ENCODE results near the gene VEGFC.

Gene VEGFC

DNA sequence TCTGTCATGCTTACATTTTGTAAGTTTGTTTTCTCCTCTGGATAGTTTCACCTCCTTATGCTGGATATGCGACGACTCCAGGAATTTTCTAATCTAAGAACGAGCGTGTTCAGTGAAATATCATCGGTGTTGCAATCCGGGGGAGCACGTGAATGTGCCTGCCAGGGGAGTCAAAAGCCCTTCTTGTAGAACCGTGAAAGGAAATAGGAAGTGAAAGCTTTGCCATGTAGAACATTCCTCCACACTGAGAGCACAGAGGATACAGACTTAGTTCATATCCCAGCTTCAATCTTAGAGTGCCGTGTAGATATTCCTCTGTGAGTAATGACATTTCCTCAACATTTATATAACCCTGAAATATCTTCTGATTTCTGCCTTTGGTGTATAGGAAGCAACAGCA is 121.2 kb downstream of the VEGFC start:
- FAIRE-seq, result no peak

- FAIRE-seq, result no peak
Observed at GRCh38 chr4:176668324-176668723, 124.4 kb downstream of the VEGFC start.

DNA sequence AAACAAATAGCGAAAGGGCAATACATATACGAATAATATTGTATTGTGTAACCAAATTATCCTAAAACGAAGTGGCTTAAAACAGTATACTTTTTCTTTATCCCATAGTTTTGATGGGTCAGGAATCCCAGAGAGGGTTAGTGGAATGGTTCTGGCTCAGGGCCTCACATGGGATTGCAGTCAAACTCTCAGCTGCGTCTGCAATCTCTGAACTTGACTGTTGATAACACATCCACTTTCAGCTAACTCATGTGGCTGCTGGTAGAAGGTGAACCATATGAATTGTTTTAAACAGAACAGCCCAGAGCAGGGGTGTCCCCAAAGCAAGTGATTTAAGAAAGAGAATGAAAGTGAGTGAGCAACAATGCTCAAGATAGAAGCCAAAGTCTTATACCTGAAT is 127.8 kb downstream of the VEGFC start:
- FAIRE-seq, result no peak

DNA sequence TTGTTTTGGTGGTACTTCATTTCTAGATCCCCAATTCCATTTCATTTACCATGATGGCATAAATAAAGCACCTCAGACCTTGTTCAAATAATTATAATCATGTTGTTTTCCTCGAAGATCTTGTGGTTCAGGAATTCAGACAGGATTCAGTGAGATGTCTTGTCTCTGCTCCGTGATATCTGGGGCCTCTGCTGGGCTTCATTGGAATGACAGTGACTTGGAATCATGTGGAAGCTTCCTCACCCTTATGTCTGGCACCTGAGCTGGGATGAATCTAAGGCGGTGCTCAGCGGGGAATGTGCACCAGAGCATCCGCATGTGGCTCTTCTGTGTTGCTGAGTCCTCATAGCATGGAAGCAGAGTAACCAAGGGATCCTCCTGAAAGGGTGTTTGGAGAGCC is 132.2 kb downstream of the VEGFC start:
- no peak for FAIRE-seq

- no peak for FAIRE-seq
Observed at GRCh38 chr4:176656108-176656507, 136.6 kb downstream of the VEGFC start.

DNA sequence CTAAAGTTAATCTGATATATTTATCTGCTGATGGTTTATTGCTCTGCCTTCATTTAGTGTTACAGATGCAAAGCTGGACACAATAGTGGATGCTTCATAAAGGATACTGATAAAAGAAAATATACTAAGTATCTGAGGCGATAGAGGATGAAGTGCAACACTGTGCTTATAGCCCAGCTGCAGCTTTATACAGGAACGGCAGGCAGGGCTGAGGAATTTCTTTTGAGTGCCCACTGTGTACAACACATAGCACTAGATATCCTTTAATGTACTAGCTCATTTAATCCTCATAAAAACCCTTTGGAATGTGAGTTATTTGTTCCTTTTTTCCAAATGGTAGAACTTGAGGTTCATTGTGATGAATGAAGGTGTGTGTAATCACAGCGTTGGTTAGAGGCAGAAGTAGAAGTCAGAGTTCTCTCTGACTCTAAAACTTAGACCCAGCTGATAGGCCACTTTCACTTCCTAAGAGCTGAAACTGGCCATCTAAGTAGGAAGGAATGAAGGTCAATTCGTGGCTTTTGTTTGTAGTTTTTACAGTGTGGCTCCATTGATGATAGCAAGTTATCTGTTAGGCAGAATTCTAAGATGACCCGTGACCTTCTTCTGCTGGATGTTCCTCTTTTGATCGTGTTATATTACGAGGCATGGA is 138.0 kb downstream of the VEGFC start:
- no peak for FAIRE-seq

DNA sequence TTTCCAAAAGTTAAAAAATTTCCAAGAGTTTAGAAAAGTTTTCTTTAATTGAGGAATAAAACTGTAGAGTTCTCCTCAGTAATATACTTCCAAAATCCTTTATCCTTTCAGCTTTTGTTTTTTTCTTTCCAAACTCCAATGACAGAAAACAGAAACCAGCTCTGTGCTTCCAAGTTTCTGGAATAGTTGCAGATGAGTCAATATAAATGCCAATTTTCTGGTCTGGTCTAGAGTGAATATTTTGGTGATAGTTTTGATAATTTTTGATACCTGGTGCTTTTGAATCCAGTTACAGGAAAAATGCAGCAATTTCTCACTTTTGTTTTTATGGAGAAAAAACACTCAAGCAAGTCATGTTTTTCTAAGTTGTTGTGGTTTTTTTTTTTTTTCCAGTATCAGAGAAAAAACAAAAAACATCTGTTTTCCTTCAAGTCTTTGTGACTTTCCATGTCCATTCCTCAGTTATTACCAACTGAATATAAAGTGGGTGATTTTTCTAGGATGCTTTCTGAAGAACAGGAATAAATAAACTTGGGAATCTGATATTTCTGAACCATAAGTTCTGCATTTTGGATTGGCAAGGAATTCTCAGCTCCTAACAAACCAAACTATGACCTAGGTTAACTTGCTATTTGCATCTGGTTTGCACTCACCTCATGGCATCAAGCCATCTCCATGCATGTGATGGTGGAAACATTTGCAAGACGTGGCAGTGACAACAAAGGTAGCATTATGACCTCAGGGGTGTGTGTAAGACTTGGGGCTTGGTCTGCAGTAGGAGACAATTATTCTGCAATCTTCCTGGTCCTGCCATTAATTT is 139.1 kb downstream of the VEGFC start:
- no peak for FAIRE-seq

DNA sequence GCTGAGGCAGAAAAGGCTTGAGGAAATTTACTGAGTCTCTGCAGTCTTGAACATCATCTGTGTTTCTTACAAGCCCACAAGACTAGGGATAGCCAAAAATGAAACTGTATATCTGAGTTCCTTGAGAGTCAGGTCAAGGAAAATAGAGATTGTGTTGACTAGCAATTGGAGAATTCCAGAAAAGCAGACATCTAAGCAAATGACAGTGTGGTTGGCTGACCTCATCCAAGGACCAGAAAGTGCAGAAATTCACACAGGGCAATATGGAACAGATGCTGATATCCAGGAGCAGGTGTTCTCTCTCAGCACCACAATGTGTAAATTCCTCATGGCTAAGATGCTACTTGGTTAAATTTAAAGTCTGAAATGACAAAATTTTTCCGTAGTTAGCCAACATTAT is 146.4 kb downstream of the VEGFC start:
- no peak for FAIRE-seq

DNA sequence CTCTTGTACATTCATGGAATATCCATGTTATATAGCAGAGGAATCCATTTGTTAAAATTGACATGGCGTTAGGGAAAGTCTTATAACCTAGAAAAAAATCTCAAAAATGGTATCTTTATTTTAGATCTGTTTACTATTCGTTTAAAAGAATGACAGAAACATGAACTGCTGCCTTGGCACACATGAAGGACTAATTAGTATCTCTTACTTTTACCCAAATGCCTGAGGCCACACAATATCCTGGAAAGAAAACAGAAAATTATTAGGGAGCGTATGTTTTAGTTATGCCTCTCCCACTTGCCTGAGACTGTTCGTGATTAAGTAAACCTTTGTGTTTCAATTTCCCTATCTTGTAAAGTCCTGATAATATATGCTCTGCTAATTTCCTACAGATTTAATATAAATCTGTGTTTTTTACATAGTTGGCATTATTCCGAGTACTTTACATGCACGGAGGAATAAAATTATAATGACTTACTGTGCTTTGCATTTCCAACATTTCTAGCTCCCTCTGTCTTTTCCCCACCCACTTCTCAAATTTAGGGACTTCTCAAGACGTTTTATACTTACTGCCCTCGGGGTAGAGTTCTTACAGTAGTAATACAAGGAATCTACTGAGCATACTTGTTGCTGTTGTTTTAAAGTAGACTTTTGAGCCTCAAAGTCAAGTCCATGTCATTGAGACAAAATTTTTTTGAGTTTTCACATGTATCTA is 147.3 kb downstream of the VEGFC start:
- FAIRE-seq, result no peak

- FAIRE-seq, result no peak
Observed at GRCh38 chr4:176642472-176642871, 150.2 kb downstream of the VEGFC start.

- no peak for FAIRE-seq
Observed at GRCh38 chr4:176641237-176641636, 151.5 kb downstream of the VEGFC start.

DNA sequence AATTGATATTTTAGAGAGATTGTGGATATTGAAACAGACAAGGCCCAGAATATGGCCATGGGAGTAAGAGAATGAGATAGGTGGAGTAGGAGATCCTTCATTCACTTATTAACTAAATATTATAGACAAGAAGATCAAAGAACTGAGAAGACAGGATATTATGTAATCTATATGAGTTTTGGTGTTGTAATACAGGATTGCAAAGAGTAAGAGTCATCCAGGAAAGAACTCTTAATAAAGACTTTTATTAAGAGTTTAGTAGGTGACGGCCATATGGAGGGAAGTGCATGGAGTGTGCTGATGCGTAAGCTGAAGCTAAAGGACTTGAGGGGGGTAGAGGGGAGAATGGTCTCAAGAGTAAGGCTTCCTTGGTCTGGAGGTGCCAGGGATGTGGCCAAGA is 153.7 kb downstream of the VEGFC start:
- FAIRE-seq, result no peak

DNA sequence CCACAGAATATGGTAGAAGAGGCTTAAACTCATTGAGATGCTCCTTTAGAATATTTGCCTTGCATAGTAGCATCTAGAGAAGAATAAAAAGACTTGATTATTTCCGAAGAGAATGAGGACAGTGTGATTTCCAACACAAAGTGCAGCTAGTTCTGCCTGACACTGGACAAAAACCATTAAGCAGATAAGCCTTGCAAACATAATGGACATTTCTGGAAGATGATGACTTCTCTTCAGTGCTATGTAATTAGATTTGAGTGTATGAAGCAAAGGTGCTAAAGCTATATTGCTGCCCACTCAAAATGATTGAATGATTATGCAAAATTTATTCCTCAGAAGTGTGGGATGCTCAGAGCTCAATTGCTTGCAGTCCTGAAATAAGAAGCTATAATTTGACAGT is 156.4 kb downstream of the VEGFC start:
- FAIRE-seq, result no peak

DNA sequence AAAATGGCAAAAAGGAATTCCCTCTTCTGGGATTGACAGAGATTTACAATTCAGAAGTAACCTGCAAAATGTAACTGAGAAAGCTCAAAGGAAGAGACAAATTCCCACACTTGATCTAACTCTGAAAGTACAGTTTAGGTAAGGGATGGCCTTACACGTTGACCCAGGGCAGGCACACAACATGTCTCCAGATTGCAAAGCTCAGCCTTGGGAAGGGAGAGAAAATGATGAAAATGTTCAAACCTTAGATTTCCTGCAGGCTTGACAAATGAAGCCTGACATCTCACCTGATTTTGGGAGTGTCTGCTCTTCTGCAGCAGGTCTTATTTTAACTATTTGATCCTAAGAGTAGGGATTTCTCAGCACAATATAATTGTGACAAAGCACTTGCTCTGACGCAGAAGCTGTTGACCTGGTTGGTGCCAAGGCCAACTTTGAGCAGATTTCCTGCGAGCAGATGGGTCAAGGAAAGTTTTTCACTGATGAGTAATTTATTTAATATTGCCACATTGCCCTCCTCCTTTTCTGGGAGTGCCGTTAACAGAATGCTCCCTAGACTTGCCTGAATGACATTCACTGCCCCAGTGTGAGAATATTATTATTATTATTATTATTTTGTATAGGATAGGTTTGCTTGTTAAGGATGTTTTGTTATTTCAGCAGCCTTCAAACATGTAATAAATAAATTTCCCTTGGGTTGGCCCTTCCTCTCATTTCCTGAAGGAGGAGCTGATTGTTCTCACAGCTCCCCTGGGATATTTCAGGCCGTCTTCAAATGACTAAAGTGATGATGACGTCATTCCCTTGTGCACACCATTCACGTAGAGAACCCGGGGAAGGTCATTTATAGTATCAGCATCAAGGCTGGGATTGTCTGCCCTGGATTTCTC is 157.1 kb downstream of the VEGFC start:
- no peak for FAIRE-seq
